NCI-H446 treated with DMSO at 0.1 percent for 48 hours (cell line): ENCODE results near the gene C14orf180.
A peak's percentile ranks its signal among the peaks of the same experiment; 100 is the strongest.

Source experiments
- DNase-seq: peaks from one replicate; lab custom pipeline; 2025; lab: John Stamatoyannopoulos, UW

Gene C14orf180

GRCh38 chr14:104579507-104579906 lies at the start of gene C14orf180:
C14orf180 (plus strand) TSS chr14:104579764; CDS start chr14:104586431, 6,667 bp downstream.
- peak; percentile 46 for DNase-seq

DNA sequence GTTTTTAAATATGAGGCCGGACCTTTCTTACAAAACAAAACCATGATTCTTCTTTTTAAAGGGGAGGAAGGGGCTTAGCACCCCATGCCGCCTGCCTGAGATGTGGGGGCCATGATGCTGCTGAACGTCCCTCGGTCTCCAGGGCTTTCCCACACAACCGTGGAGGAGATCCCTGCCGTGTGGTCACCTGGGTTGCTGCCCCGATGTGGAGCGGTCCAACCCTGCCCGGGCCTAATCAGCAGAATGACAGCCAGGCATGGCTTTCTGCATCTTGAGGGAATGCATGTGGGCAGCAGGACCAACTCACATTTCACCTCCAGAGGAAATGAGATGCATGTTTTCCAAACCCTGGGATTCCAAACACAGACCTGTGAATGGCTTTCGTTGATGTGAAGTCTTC lies 48.9 kb upstream of the C14orf180 start:
- no peak for DNase-seq

GRCh38 chr14:104531421-104532190 lies 48.0 kb upstream of the C14orf180 start:
- no peak for DNase-seq

GRCh38 chr14:104532191-104532555 lies 47.4 kb upstream of the C14orf180 start:
- no peak for DNase-seq

GRCh38 chr14:104534036-104534435 lies 45.5 kb upstream of the C14orf180 start:
- no peak for DNase-seq

GRCh38 chr14:104536942-104537612 lies 42.5 kb upstream of the C14orf180 start:
- DNase-seq, result peak; percentile 79

GRCh38 chr14:104537613-104537988 lies 42.0 kb upstream of the C14orf180 start:
- no peak for DNase-seq

- DNase-seq, result no peak
Observed at GRCh38 chr14:104541905-104542465, 37.6 kb upstream of the C14orf180 start.

GRCh38 chr14:104542871-104543830 lies 36.4 kb upstream of the C14orf180 start:
- DNase-seq, result no peak

DNA sequence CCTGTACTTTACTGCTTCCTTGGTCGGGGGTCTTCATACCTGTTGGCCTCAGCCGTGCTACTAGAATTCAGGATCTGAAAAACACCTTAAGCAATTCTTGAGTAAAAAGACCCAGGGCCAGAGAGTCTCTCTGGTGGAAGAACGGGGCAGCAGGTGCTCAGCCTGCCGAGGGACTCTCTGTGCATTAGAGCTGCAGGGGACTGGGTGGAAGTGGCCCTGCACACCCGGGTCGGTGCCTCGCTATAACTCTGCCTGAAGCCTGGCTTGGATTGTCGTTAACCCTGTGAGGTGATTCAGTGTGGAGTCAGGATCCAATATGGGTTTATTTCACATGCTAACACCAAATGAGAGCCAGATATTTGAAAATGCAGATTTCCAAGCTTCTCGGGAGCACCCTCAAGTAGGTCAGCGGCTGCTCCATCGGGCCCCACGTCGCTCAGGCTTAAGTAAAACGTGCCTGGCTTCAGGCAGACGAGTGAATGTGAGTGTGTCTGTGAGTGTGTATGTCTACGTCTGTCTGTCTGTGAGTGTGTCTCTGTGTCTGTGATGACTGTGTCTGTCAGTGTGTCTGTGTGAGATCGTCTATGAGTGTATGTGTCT lies 35.1 kb upstream of the C14orf180 start:
- DNase-seq, result no peak

DNA sequence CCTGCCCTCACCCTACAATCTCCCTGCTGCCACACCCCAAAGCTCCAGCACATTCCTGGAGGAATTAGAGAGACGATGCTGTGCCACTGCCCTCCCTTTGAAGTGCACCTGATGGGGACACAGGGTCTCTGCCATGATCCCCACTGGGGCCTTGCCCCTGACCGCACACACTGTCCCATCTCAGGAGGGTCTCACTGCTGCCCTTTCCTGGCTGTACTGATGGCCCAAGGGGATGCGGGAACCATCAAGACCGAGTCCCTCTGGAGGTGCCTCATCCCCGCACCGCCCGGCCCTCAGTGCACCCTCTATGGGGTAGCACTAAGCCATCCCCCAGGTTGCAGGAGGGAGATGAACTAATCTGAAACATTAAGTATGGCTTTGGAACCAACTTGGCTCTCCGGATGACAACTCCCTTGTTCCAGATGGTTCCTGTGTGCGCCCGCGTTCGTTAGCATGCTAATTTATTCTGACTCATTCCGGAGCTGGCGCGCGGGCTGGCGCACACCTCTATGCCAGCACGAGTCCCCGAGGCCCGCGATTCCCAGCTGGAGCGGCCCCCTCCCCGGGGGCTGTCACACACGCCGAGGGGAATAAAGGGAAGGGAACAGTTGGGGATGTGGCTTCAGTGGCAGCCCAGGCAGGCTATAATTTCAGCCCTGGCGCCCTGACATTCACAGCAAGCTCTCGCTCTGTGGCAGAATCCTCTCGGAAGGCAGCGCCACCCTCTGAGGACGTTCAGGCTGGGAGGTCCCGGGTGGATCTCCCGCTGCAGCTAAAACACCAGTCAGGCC lies 34.2 kb upstream of the C14orf180 start:
- peak; percentile 95 for DNase-seq

DNA sequence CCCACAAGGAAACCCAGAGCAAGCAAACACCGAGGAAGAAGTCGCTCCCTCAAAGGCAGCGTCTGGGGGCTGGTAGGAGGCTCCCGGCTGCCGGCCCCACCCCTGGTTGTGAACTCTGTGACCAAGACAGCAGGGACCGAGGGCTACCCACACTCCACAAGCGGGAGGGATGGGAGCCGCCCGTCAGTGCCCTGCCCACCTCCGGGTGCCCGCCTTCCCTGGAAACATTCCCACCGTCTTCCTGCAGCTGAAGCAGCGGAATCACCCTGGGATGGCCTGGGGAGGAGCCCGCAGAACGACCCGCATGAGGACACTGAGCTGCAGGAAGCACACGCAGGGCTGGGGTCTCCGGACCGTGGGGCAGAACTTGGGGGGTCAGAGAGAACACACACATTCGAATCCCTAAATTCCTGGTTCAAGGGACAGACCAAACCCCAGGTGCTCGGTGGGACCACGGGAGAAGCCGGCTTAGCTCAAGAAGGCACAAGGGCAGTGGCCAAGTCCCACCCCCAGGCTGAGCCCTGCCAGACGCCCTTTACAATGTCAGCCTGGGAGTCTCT lies 33.5 kb upstream of the C14orf180 start:
- peak; percentile 80 for DNase-seq

DNA sequence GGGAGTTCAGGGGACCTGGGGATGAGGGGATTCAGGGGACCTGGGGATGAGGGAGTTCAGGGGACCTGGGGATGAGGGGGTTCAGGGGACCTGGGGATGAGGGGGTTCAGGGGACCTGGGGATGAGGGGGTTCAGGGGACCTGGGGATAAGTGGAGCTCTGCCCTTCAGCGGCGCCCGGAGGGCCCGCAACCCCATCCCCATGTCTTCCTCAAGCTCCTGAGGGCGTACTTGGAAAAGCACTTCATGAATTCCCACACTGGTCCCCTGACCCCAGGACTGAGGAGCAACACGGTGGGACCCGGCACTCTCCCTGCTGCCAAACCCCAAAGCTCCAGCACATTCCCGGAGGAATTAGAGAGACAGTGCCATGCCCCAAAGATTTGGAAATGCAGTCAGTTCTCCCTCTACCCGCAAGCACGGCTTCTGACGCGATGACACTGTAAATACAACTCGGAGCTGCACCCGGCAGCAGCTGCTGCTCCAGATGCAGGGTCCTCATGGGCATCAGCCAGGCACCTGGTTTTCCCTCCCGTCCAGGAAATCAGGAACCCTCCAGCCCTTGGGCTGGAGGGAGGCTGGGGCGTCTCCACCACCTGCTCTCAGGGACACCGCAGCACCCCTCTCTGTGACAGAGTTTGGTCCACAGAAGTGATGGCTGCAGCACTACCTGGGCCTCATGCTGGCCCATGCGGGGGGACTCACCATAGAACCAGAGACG lies 32.8 kb upstream of the C14orf180 start:
- no peak for DNase-seq

DNA sequence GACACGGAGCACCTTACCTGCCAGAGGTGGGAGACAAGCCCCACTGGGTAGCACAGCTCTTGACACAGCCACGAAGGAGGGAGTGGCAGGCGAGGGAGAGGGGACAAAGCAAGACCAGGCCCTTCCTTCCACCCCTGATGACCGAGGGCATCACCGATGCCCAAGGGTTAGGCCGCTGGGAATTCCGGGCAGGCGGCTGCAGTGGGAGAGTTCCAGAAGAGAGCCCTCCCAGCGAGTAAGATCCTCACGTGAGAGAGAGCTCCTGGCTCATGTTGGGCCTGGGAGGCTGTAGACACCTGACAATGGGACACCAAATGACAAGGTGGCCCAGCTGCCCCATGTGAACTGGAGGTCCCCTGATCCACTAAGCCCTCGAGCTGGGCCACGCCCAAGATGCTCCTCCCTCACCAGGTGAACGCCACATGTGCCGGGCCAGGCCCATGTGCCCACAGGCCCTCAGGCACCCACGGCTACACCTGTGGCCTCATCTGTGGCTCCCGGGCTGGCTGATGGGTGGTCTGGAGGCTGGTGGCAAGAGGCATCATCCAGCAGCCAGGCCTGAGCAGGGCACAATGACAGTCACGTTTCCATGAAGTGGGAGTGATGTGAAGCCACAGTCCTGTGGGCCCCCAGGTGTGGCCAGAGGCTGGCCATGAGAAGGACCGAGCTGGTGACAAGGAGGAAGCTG lies 32.1 kb upstream of the C14orf180 start:
- DNase-seq, result no peak

DNA sequence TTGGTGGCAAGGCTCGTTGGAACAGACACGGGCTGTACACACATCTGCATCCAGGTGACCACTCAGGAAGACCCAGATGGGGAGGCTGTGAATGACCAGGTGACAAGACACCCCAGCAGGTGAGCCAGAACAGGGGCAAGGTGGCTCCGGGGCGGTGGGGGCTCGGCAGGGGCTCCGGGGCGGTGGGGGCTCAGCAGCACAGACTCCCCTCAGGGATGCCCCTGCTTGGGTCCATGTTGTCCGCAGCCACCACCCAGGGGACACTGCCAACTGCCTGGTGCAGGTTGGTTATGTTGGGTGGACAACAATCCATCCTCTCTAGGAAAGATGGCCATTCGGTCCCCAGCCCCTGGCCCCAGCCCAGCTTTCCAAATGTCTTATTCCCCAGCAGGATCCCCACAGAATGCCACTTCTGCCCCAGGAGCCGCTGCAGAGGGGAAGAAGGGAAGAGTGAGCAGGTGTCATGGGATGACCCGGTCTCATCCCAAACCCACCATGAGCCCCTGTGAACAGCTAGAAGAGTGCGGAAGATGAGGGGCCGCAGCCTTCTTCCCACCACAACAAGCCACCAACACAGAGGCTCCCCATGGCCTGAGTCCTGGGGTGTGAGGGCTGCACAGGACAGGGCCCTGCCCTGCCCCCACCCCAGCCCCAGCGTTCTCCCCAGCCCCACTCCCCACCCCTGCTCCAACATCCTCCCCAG lies 31.4 kb upstream of the C14orf180 start:
- no peak for DNase-seq

DNA sequence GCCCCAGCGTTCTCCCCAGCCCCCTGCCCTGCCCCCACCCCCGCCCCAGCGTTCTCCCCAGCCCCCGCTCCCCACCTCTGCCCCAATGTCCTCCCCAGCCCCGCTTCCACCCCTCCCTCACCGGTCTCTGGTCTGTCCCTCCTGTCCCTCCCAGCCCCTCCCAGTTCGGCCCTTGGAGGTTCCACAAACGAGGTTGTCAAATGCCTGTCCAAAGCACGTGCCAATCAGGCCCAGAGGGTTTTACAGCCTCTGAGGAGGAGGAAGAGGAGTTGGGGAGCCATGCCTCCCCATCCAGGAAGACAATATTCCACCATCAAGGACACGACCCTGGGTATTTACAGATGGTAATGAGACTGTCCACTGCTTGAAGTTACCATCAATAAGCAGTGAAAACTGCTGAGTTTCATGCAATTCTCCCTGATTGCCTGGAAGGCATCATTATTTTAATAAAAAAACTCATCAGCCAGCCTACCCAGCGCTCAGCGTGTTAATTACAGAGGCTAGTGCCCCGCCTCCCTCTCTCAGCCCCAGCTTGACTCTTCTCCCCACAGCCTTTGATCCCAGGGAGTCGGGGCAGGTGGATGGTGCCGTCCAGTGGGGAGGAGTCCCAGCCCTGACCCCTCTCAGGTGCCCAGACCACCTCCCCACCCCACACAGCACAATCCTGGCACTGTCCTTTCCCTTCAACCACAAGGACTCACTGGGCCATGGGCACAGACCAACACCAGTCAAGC lies 30.6 kb upstream of the C14orf180 start:
- no peak for DNase-seq

DNA sequence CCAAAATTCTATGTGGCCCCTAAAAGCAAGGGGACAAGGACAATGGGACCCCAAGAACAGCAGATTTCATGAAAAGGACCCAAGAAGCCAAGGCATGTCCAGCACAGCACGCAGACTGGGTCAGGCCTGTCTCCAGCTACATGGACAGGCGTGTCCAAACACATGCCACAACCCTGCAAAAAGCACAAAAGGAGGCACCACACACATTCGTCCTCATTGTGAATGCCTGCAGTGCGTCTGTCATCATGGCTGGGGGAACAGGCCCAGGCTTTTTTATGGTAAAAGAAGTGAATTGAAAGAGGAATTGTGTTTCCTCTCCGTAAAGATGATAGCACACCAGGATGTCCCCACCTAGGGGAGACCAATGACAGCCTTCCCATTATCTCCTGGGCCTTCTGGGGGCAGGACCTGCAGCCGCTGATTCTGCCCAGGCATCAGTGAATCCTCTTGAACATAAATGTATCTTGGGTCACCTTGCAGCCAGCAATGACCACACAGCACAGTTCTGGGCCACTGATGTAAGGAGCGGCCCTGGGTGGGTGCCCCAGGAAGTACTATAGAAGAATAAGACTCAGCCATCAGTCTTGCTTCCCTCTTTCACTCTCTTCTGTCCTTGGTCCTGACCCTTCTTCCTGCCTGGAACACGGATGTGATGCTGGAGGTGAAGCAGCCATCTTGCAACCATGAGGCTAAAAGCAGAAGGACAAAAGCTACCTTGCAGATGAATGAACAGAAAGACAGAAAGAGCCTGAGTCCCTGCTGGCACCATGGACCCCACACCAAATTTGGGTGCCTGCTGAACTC lies 29.8 kb upstream of the C14orf180 start:
- DNase-seq, result no peak
